Smooth muscle cell (in vitro differentiated cells): ENCODE data around the gene SKOR2. TPM values are rescaled to one million over a fixed set of nuclear protein-coding genes. Genes with fewer than 3 reads are reported as not detected.

Experiments used
- DNase-seq: peaks from one replicate; lab custom pipeline; 2025; ENCODE audit not compliant: unreplicated experiment; lab: John Stamatoyannopoulos, UW
- H2AFZ ChIP-seq: fragments of 200-600 bp; sonication (generic); 2 replicates; pipeline ENCODE4 v1.6.0; 2016; ENCODE audit warnings: antibody characterized with exemption, low read depth, mild to moderate bottlenecking
- H3F3A ChIP-seq: fragments of 200-600 bp; sonication (generic); 2 replicates; pipeline ENCODE4 v1.6.0; 2017; ENCODE audit warnings: antibody characterized with exemption, low read depth
- H3K27ac ChIP-seq: fragments of 200-600 bp; sonication (generic); 2 replicates; pipeline ENCODE4 v1.5.1; 2016; ENCODE audit warnings: low read depth, mild to moderate bottlenecking
- H3K27me3 ChIP-seq: fragments of 200-600 bp; sonication (generic); 2 replicates; pipeline ENCODE4 v1.6.1; 2016; ENCODE audit warnings: low read depth, mild to moderate bottlenecking
- H3K36me3 ChIP-seq: fragments of 200-600 bp; sonication (generic); 2 replicates; pipeline ENCODE4 v1.5.1; 2016; ENCODE audit warnings: low read depth
- H3K4me1 ChIP-seq: fragments of 200-600 bp; sonication (generic); 2 replicates; pipeline ENCODE4 v1.5.1; 2016; ENCODE audit warnings: low read depth
- H3K4me2 ChIP-seq: fragments of 200-600 bp; sonication (generic); 2 replicates; pipeline ENCODE4 v1.6.0; 2016; ENCODE audit warnings: mild to moderate bottlenecking
- H3K4me3 ChIP-seq: fragments of 200-600 bp; sonication (generic); 2 replicates; pipeline ENCODE4 v1.5.1; 2016; ENCODE audit warnings: mild to moderate bottlenecking
- H3K79me2 ChIP-seq: fragments of 200-600 bp; sonication (generic); 2 replicates; pipeline ENCODE4 v1.6.0; 2016; ENCODE audit warnings: low read depth, mild to moderate bottlenecking
- H3K9ac ChIP-seq: fragments of 200-600 bp; sonication (generic); 2 replicates; pipeline ENCODE4 v1.6.0; 2016; ENCODE audit warnings: low read depth
- H3K9me3 ChIP-seq: fragments of 200-600 bp; sonication (generic); replicated peaks from 2 replicates; pipeline ENCODE4 v1.5.1; 2016; ENCODE audit warnings: low read depth
- H4K20me1 ChIP-seq: fragments of 200-600 bp; sonication (generic); 2 replicates; pipeline ENCODE4 v1.6.0; 2016; ENCODE audit warnings: low read depth
- WGBS: methylation state at CpG from one replicate; pipeline ENCODE4 v1.1.7; 2016; ENCODE audit warnings: low lambda C conversion rate; 5-methylcytosine and 5-hydroxymethylcytosine counted together
- polyA plus RNA-seq: library from polyadenylated mRNA; unstranded; fragments of >200 nt; fragmentation: Nextera tagmentation; extraction: Ambion mirVana; gene quantifications from 2 replicates; pipeline ENCODE4 v1.2.1, GENCODE V29; 2016
- total RNA-seq: library from RNA; depleted of rRNA; stranded (reverse); fragments of >200 nt; gene quantifications from 2 replicates; pipeline ENCODE4 v1.2.3, GENCODE V29; 2014
- TF ChIP-seq, protein P1 (sequence below): fragments of 200-600 bp; sonication (generic); IDR thresholded peaks from 2 replicates; pipeline ENCODE4 v1.5.1; 2017; ENCODE audit warnings: borderline replicate concordance, mild to moderate bottlenecking, antibody characterized with exemption; ENCODE audit not compliant: insufficient read depth, poor library complexity, severe bottlenecking

SKOR2 gene
- total and polyA plus RNA-seq, 2 experiments from 2014 or later, result not detected

DNA sequence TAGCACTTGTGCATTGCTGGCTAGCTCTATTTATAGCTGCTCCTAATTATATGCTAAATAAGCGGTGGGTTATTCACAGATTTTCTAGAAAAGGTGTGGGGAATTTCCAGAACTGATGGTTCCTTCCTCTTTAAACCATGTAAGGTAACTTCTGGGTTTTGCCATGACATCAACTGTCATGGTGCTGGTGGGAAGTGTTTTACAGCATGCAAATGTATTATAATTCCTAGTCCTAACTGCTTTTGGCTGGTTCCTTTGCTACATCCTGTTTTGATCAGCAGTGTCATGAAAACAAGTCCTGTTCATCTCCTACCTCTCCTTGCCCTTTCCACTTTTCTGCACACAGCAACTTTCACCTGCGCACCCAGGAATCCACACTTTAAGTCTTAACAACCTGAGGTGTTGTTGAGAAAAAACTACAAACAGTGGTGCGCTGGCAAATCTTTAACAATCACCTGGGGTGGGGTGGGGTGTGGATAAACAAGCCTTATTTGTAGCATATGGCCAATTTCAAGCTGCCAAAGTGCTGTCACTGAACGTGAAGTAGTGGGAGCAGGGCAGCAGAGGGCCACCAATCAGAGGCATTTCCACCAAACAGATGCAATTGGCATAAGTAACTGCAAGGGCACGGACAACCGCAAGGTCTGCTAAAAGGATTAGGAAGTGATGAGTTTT lies 33.4 kb upstream of the SKOR2 start:
- H4K20me1 ChIP-seq, result no peaks in the 10 kb centered on the region
- no peak overlapping the region for H2AFZ ChIP-seq
- peaks cover 58% of the 10 kb centered on the region for H3K27me3 ChIP-seq
- H3K4me1 ChIP-seq, result no peaks in the 10 kb centered on the region
- no peak overlapping the region for H3K4me3 ChIP-seq
- H3K36me3 ChIP-seq, result no peaks in the 10 kb centered on the region
- TF ChIP-seq, protein P1, sequence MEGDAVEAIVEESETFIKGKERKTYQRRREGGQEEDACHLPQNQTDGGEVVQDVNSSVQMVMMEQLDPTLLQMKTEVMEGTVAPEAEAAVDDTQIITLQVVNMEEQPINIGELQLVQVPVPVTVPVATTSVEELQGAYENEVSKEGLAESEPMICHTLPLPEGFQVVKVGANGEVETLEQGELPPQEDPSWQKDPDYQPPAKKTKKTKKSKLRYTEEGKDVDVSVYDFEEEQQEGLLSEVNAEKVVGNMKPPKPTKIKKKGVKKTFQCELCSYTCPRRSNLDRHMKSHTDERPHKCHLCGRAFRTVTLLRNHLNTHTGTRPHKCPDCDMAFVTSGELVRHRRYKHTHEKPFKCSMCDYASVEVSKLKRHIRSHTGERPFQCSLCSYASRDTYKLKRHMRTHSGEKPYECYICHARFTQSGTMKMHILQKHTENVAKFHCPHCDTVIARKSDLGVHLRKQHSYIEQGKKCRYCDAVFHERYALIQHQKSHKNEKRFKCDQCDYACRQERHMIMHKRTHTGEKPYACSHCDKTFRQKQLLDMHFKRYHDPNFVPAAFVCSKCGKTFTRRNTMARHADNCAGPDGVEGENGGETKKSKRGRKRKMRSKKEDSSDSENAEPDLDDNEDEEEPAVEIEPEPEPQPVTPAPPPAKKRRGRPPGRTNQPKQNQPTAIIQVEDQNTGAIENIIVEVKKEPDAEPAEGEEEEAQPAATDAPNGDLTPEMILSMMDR, result no peak
- no peaks in the 10 kb centered on the region for H3F3A ChIP-seq
- WGBS, result 77% methylated on average over 6 of the region's 6 CpGs
- no peaks in the 10 kb centered on the region for H3K79me2 ChIP-seq
- H3K4me2 ChIP-seq, result no peak overlapping the region
- H3K9me3 ChIP-seq, result no peaks in the 10 kb centered on the region
- no peak overlapping the region for H3K27ac ChIP-seq
- no peak for DNase-seq
- H3K9ac ChIP-seq, result no peak overlapping the region

DNA sequence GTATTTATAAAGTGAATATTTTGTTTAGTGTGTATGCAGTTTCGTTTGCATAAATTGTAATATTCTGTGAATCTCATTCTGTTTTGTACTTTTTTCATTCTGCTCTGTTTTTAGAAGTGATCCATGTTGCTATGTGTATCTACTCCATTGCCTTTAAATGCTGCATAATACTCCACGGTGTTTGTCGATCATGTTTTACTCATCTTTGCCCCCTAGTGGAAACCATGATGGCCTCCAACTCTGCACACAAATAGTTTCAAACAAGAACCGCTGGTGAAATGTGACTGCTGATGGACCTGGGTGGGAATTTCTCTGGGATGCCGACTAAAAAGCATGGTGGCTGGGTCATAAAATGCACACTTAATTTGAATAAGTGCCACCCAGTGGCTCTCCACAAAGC lies 32.0 kb upstream of the SKOR2 start:
- no peaks in the 10 kb centered on the region for H3K36me3 ChIP-seq
- H3K4me3 ChIP-seq, result no peak overlapping the region
- TF ChIP-seq, protein P1, result peak; percentile 54
- H2AFZ ChIP-seq, result no peak overlapping the region
- H3F3A ChIP-seq, result no peaks in the 10 kb centered on the region
- WGBS, result 26% methylated on average over 5 of the region's 5 CpGs
- no peak overlapping the region for H3K27ac ChIP-seq
- H3K79me2 ChIP-seq, result no peaks in the 10 kb centered on the region
- no peaks in the 10 kb centered on the region for H3K4me1 ChIP-seq
- peaks cover 59% of the 10 kb centered on the region for H3K27me3 ChIP-seq
- H3K9ac ChIP-seq, result no peak overlapping the region
- no peak for DNase-seq
- no peak overlapping the region for H3K4me2 ChIP-seq
- no peaks in the 10 kb centered on the region for H3K9me3 ChIP-seq
- H4K20me1 ChIP-seq, result no peaks in the 10 kb centered on the region

DNA sequence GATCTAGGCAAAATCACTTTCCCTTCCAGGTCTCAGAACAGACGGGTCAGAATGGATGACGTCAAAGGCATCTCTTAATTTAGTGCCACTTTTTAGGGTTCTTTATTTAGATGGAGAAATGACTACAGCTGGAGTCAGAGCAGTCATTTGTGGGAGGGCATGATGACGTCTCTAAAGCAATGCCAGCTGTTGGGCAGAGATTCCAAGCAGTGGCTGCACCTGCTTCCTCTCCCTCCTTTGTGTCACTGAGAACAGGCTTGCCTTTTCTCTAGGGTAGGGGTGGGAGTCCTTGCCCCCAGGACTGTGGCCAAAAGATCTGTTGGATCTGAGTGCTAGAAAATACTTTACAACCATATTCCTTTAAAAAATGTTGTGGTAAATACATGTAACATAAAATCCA lies 28.7 kb upstream of the SKOR2 start:
- H3K4me2 ChIP-seq, result no peak overlapping the region
- TF ChIP-seq, protein P1, result no peak
- no peaks in the 10 kb centered on the region for H3K36me3 ChIP-seq
- no peak overlapping the region for H3K4me3 ChIP-seq
- no peaks in the 10 kb centered on the region for H3F3A ChIP-seq
- H2AFZ ChIP-seq, result no peak overlapping the region
- H3K79me2 ChIP-seq, result no peaks in the 10 kb centered on the region
- no peak for DNase-seq
- no peaks in the 10 kb centered on the region for H4K20me1 ChIP-seq
- no peak overlapping the region for H3K9ac ChIP-seq
- 73% methylated on average over 3 of the region's 3 CpGs for WGBS
- H3K4me1 ChIP-seq, result no peaks in the 10 kb centered on the region
- no peak overlapping the region for H3K27ac ChIP-seq
- no peaks in the 10 kb centered on the region for H3K9me3 ChIP-seq
- peaks cover 73% of the 10 kb centered on the region for H3K27me3 ChIP-seq

- Histone ChIP-seq H3F3A (no peaks in the 10 kb centered on the region), H3K4me1 (no peaks in the 10 kb centered on the region), H3K4me2 (no peak overlapping the region), H2AFZ (no peak overlapping the region), H3K4me3 (no peak overlapping the region), H3K9ac (no peak overlapping the region), H3K79me2 (no peaks in the 10 kb centered on the region), H3K36me3 (no peaks in the 10 kb centered on the region), H3K27me3 (peaks cover 69% of the 10 kb centered on the region), H4K20me1 (no peaks in the 10 kb centered on the region), H3K27ac (no peak overlapping the region), H3K9me3 (no peaks in the 10 kb centered on the region)
- 67% methylated on average over 9 of the region's 9 CpGs for WGBS
- no peak for DNase-seq
- TF ChIP-seq, protein P1, result no peak
These were observed 23.5 kb upstream of the SKOR2 start for GRCh38 chr18:47274961-47275360.
